Measurements from ENCODE around the gene SH3GLB2.

Gene SH3GLB2

GRCh38 chr9:129063061-129063460 lies 34.9 kb upstream of the SH3GLB2 start:
- TF ChIP-seq, protein P1, sequence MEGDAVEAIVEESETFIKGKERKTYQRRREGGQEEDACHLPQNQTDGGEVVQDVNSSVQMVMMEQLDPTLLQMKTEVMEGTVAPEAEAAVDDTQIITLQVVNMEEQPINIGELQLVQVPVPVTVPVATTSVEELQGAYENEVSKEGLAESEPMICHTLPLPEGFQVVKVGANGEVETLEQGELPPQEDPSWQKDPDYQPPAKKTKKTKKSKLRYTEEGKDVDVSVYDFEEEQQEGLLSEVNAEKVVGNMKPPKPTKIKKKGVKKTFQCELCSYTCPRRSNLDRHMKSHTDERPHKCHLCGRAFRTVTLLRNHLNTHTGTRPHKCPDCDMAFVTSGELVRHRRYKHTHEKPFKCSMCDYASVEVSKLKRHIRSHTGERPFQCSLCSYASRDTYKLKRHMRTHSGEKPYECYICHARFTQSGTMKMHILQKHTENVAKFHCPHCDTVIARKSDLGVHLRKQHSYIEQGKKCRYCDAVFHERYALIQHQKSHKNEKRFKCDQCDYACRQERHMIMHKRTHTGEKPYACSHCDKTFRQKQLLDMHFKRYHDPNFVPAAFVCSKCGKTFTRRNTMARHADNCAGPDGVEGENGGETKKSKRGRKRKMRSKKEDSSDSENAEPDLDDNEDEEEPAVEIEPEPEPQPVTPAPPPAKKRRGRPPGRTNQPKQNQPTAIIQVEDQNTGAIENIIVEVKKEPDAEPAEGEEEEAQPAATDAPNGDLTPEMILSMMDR (IDR thresholded peaks at IDR 0.05): no peak
- no peak overlapping the region for H3K27ac ChIP-seq
- no peak overlapping the region for H3K4me3 ChIP-seq
- DNase-seq (ENCODE audit: low spot score): no peak

GRCh38 chr9:129060991-129061390 lies 32.9 kb upstream of the SH3GLB2 start:
- Histone ChIP-seq H3K4me3 (no peak overlapping the region), H3K27ac (no peak overlapping the region)
- DNase-seq (ENCODE audit: low spot score): no peak
- TF ChIP-seq, protein P1 (IDR thresholded peaks at IDR 0.05): no peak

- Histone ChIP-seq H3K4me3 (no peak overlapping the region), H3K27ac (no peak overlapping the region)
- peak; percentile 63 for DNase-seq (ENCODE audit: low spot score)
- TF ChIP-seq, protein P1 (IDR thresholded peaks at IDR 0.05): no peak
Measured at GRCh38 chr9:129059796-129060785, 32.0 kb upstream of the SH3GLB2 start.

DNA sequence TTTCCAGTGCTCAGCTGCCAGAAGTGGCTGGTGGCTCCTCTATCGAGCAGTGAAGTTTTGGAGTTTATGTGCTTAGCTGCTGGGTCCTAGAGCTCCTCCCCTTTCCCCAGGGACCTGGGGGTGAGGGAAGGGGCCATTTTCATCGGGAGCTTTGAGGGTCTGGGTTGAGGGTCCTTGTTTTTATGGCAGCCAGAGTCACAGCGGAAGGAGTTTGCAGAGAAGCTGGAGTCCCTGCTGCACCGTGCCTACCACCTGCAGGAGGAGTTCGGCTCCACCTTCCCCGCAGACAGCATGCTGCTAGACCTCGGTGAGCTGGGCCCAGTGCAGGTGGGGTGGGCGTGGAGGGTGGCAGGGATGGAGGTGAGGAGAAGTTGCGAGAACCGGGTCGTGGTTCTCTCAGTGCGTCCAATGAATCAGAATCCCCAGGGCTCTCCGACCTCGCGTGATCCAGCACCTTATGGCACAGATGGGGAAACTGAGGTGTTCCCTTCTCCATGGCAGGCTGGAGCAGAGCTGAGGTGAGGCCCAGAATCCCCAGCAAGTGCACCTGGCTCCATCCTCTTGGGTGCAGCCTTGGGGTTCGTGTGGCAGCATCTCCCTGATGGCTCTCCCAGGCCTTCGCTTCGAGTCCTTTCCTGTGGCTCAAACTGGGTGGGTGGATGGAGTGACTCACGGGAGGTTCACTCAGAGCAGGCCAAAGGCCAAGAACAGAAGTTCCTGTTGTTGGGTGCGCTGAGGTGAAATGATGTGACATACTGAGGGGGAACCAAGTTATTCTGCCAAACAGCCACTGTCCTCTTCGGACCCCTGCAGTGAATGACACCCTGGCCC lies 31.0 kb upstream of the SH3GLB2 start:
- DNase-seq (ENCODE audit: low spot score): no peak
- no peak overlapping the region for H3K4me3 ChIP-seq

GRCh38 chr9:129054163-129054851 lies 26.2 kb upstream of the SH3GLB2 start:
- Histone ChIP-seq H3K4me3 (no peak overlapping the region), H3K27ac (no peak overlapping the region)
- TF ChIP-seq, protein P1 (IDR thresholded peaks at IDR 0.05): no peak
- DNase-seq (ENCODE audit: low spot score): no peak

More for the DNA sequence above, 31.0 kb upstream of the SH3GLB2 start:
- H3K27ac ChIP-seq: no peak overlapping the region
- TF ChIP-seq, protein P1 (IDR thresholded peaks at IDR 0.05): no peak

DNA sequence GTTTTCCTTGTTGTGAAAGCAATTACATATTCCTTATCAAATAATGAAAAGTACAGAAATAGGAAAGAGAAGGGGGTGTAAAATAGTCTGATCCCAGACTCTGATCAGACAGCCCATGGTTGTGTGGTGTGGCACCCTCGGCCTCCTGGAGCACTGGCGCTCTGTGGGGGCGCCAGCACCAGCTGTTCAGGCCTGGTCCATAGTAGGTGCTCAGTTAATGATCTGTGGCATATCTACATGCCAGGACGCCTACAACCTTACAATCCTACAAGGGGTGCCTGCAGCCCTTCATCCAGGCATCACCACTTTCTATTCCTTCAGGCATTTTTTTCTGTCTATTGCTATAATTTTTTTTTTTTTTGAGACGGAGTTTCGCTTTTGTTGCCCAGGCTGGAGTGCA lies 24.9 kb upstream of the SH3GLB2 start:
- TF ChIP-seq, protein P1 (IDR thresholded peaks at IDR 0.05): no peak
- Histone ChIP-seq H3K27ac (no peak overlapping the region), H3K4me3 (no peak overlapping the region)
- no peak for DNase-seq (ENCODE audit: low spot score)

All from coronary artery (tissue), 2 donors.